Right lung (tissue), 5 donors: ENCODE results near the gene PPP1R3C. TPM values are rescaled to one million over a fixed set of nuclear protein-coding genes. Genes with fewer than 3 reads are reported as not detected.
A peak's percentile ranks its signal among the peaks of the same experiment; 100 is the strongest.

Experiments used
- DNase-seq, 2 donors: peaks; one replicate each; pipeline ENCODE4 v3.0.0-alpha.2; 2013
- polyA plus RNA-seq, 5 donors: library from polyadenylated mRNA; unstranded; fragments of 120-200 nt; gene quantifications; one replicate each; pipeline versions ENCODE4 v1.2.1 to v1.2.3, GENCODE V29; 2013; ENCODE audit warnings: inconsistent platforms in 1 of 5, low replicate concordance in 1 of 5; ENCODE audit not compliant: insufficient read length in 5 of 5, insufficient read depth in 1 of 5

PPP1R3C gene
- polyA plus RNA-seq, 5 donors, result 201 to 225 (median 214) TPM

DNA sequence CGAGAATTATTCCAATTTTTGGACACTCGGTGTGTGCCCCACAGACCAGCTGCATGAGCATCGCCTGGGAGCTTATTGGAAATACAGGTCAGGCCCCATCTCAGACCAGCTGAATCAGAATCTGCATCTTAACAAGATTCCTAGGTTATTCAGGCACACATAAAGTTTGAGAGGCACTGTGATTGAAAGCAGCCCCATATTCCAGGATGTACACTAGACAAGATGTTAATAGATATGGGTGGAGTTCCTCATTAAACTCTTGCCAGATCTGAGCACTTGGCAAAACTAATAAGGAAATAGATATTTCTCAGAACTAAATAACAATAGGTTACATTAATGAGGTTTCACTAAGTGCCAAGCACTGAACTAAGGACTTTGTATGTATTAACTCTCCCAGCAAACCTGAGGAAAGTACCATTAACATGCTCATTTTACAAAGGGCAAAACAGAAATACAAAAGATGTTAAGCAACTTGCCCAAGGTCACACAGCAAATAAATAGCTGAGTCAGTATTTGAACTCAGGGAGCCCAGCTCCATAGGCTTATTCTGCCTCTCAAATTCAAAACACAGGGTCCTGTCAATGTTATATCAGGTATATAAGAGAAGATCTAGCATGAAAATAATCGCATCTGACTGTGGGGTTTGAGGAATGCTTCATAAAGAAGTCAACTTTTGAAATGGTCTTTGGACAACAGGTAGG lies 29.9 kb downstream of the PPP1R3C start:
- no peak for DNase-seq

- DNase-seq, result no peak
Measured at GRCh38 chr10:91602449-91602848, 30.4 kb downstream of the PPP1R3C start.

DNA sequence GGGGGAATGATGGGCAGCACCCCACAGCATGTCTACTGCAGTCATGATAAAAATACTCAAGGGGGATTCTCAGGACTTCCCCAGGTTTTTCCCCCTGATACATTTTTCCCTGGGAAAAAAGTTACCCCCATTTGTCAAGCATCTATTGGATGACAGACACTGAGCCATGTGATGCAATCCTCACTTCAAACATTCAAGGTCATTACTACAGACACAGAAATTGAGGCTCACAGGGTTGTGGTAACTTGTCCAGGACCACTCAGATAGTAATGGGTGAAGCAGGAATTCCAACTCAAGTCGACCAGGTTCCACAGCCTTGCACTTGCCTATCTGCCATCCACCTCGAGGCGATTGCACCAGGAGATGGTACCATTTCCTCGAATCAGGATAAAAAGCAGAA lies 31.7 kb downstream of the PPP1R3C start:
- DNase-seq, result no peak

DNA sequence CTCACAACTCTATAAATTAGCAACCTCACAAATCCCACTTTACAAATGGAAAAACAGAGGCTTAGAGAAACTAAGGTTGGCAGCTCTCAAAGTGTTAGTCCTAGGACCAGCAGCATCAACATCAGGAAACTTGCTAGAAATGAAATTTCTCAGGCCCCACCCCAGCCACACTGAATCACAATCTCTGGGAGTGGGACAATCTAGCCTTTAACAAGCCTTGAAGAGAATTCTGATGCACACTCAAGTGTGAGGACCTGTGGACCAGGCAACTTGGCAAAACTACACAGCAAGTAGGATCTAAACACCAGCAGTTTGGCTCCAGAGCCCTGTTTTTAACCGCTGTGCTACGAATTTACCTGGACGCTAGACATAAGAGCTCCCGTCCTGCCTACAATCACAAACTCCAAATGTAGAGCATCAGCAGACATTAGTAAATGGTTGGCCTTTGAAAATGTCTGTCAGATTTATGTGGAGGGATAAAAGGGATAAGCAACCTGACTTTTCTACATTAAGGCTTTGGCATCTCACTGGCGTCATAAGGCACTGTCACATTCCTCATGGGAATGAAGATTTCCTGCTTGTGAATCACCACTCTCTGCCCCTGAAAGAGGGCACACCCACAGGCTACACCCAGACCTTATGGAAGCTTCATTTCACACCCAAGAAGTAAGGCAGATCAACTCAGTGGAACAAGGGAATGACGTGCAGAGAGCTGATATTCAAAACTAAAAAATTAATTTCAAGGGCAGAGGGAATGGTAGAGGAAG lies 34.5 kb downstream of the PPP1R3C start:
- DNase-seq, result no peak

DNA sequence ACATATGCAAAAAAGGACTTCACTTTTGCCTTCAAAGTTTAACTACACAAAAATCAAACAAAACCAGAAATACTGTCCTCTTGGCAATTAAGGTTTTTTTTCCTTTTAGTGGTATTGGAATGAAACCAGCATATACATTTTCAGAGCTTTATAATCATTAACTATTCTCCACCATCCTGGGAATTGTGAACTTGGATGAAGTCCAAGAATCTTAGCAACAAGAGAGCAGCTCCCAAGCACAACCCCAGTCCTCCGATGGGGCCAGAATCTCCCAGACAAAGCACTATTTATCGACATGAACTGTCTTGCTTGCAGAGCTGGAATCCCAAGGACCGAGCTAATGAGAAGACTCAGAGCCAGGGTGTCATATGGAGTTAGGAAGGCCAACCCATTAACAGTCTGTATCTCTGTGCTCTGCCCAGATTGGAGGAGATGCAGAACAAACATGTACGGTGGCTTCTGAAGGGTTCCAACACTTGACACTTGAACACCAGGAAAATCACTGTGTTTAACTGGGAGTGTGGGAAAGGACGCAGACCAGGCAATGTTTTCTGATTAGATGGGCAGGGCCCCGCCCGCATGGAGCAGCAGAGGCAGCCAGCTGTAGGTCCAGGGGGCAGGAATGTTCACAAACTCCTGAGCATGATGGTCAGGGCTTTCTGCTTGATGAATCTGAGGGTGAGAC lies 35.5 kb downstream of the PPP1R3C start:
- DNase-seq, result peak; percentile 65 to 70

GRCh38 chr10:91596825-91597196 lies 36.1 kb downstream of the PPP1R3C start:
- DNase-seq, result no peak

- no peak for DNase-seq
Measured at GRCh38 chr10:91593834-91594233, 39.0 kb downstream of the PPP1R3C start.

- DNase-seq, result no peak
Measured at GRCh38 chr10:91593366-91593765, 39.5 kb downstream of the PPP1R3C start.

DNA sequence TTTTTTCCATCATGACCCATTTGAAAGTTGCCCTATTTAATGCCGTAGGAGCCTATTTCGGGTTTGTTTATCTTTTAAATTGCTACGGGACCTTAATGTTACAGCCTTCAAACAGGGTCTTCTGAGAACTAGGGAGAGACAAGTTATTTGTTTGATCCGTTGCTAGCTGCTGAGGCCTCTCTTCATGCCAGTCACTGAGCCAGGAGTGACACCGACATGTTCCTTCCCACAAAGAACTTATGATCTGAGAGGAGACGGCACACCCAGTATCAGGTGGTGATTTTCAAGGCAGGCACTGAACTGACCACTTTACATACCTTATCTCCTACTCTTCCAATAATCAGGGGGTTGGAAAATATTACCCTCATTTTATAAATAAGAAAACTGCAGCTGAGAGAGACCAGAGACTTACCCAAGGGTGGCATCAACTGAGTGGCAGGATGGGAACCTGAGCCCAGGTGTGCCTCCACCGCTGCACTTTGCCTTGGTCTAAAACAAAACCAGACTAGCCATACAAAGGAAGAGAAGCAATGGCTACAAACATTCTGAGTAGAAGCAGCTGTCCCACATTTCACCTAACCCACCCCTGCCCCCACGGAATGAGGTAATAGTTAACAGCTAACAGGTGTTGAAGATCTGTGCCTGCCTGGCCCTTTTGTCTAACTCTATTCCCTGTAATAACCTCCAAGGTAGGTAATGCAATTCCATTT lies 40.5 kb downstream of the PPP1R3C start:
- DNase-seq, result no peak

- no peak for DNase-seq
Measured at GRCh38 chr10:91591797-91592174, 41.1 kb downstream of the PPP1R3C start.

- peak; percentile 92 to 93 for DNase-seq
Measured at GRCh38 chr10:91590904-91591796, 41.7 kb downstream of the PPP1R3C start.

GRCh38 chr10:91590142-91590903 lies 42.5 kb downstream of the PPP1R3C start:
- peak; percentile 84 to 85 for DNase-seq

- no peak for DNase-seq
Measured at GRCh38 chr10:91589658-91590035, 43.2 kb downstream of the PPP1R3C start.

DNA sequence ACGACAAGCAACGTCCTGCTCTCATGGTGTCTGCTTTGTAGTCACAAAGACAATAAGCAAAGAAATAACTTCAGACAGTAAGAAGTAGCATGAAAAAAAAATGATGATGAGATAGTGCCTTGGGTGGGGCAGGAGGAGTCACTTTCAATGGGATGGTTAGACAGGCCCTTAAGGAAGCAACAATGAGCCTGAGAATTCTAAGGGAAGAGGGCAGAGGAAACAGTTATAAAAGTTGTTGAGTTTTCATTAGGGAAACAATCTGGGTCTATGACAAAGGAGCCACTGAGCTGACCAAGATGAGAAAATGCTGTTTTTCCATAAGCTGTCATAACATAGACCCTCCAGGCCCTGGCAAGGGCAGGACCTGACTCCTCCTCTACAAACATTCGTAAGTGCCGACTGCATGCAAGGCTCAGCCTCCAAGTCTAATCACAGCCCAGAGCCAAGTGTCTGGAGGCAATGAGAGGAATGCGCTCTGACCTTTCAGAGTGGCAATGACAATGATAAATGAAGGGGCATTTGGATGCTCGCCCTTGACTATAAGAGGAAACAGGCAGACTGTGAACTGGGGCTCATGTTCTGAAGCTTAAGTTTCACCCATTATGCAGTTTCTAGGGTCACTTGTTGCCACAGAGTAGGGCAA lies 43.7 kb downstream of the PPP1R3C start:
- peak; percentile 84 to 86 for DNase-seq

DNA sequence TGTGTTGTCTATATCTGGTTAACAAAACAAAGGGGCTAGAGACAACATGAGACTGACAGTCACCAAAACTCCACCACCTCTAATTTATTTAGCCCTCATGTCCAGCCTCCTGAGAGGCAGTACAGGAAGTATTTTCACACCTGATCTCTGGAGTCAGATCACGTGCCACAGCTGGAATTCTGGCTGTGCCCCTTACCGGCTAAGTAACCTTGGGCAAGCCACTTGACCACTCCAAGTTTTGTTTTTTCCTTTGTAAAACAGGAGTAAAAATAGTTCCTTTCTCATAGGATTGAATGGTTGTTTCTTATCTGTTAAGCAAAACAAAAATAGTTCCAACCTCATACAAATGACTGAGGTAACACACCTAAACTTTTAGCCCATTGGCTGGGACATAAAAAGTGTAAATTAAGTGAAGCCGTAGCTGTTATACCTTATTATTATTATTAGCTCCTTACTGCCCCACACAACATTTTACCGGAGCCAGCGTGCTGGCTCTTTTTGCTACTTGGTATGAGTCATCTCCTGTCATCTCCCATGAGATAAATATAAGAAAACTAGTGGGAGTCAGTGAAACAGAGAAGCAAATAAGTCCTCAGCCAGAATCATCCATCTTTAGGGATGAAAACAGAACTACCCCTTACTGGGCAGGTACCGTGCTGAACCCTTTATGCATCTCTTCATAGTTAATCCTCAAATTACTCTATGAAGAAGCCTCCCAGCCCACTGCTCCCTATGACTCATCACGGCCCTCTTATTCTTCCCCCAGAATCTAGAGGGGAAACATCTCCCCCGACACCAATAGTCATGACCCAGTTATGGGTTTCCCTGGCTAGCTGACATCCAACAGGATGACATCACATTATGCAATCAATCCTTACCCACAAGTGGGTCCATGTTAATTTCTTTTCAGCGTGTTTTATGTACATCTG lies 44.9 kb downstream of the PPP1R3C start:
- no peak for DNase-seq

- DNase-seq, result no peak
Measured at GRCh38 chr10:91582153-91582554, 50.7 kb downstream of the PPP1R3C start.

GRCh38 chr10:91579329-91579985 lies 53.4 kb downstream of the PPP1R3C start:
- no peak for DNase-seq
